Astrocyte (in vitro differentiated cells and primary cell): ENCODE data around the gene GALNT17. TPM values are rescaled to one million over a fixed set of nuclear protein-coding genes. Genes with fewer than 3 reads are reported as not detected.

Experiments used
- DNase-seq: peaks from one replicate; pipeline ENCODE4 v3.0.0-alpha.2; 2010; ENCODE audit warnings: low read depth
- FAIRE-seq: peaks from 2 replicates; lab custom pipeline; 2011; peaks lifted over from hg19 to GRCh38; lab: Jason Lieb, UNC
- H2AFZ ChIP-seq: 2 replicates; pipeline ENCODE4 v1.6.0; 2012; ENCODE audit warnings: low read depth, low read length, inconsistent platforms
- H3K27ac ChIP-seq: 2 replicates; pipeline ENCODE4 v1.5.1; 2011; ENCODE audit warnings: low read depth, low read length, inconsistent platforms
- H3K27me3 ChIP-seq: 2 replicates; pipeline ENCODE4 v1.6.0; 2011; ENCODE audit warnings: low read length, inconsistent platforms; ENCODE audit not compliant: insufficient read depth
- H3K36me3 ChIP-seq: 2 replicates; pipeline ENCODE4 v1.5.1; 2011; ENCODE audit warnings: low read length, inconsistent platforms; ENCODE audit not compliant: insufficient read depth
- H3K4me1 ChIP-seq: 2 replicates; pipeline ENCODE4 v1.5.1; 2011; ENCODE audit warnings: low read length, inconsistent platforms; ENCODE audit not compliant: insufficient read depth
- H3K4me2 ChIP-seq: 2 replicates; pipeline ENCODE4 v1.6.0; 2012; ENCODE audit warnings: low read length, inconsistent platforms
- H3K4me3 ChIP-seq: 2 replicates; pipeline ENCODE4 v1.5.1; 2011; ENCODE audit warnings: low read depth, mild to moderate bottlenecking, low read length, inconsistent platforms; ENCODE audit not compliant: insufficient read depth
- H3K79me2 ChIP-seq: 2 replicates; pipeline ENCODE4 v1.6.0; 2012; ENCODE audit warnings: mild to moderate bottlenecking, low read length, inconsistent platforms; ENCODE audit not compliant: insufficient read depth
- H3K9ac ChIP-seq: 2 replicates; pipeline ENCODE4 v1.6.0; 2012; ENCODE audit warnings: mild to moderate bottlenecking, low read length, inconsistent platforms
- H3K9me3 ChIP-seq: 2 replicates; pipeline ENCODE4 v1.5.1; 2012; ENCODE audit warnings: low read depth, mild to moderate bottlenecking, low read length, inconsistent platforms; ENCODE audit not compliant: insufficient read depth
- H4K20me1 ChIP-seq: 2 replicates; pipeline ENCODE4 v1.6.0; 2012; ENCODE audit warnings: low read length, inconsistent platforms; ENCODE audit not compliant: insufficient read depth
- H3K27ac Mint-ChIP-seq: one replicate; pipeline ENCODE4 v1.8.0; 2021; ENCODE audit warnings: mild to moderate bottlenecking, mixed read lengths; ENCODE audit not compliant: unreplicated experiment
- H3K27me3 Mint-ChIP-seq: one replicate; pipeline ENCODE4 v1.8.0; 2021; ENCODE audit warnings: low read depth, mixed read lengths; ENCODE audit not compliant: unreplicated experiment
- H3K36me3 Mint-ChIP-seq: one replicate; pipeline ENCODE4 v1.8.0; 2021; ENCODE audit warnings: low read depth, mixed read lengths; ENCODE audit not compliant: unreplicated experiment
- H3K4me1 Mint-ChIP-seq: one replicate; pipeline ENCODE4 v1.8.0; 2021; ENCODE audit warnings: low read depth, mixed read lengths; ENCODE audit not compliant: unreplicated experiment
- H3K4me3 Mint-ChIP-seq: one replicate; pipeline ENCODE4 v1.8.0; 2021; ENCODE audit warnings: mild to moderate bottlenecking, moderate library complexity, mixed read lengths; ENCODE audit not compliant: unreplicated experiment
- H3K9me3 Mint-ChIP-seq: one replicate; pipeline ENCODE4 v1.8.0; 2021; ENCODE audit warnings: mild to moderate bottlenecking, mixed read lengths; ENCODE audit not compliant: unreplicated experiment
- CTCF ChIP-seq: IDR thresholded peaks from 2 replicates; pipeline ENCODE4 v1.5.1; 2011; ENCODE audit warnings: low read depth, mild to moderate bottlenecking, inconsistent platforms, low read length, moderate library complexity; ENCODE audit not compliant: insufficient read depth
- EZH2 ChIP-seq: IDR thresholded peaks from 2 replicates; pipeline ENCODE4 v1.6.1; 2012; ENCODE audit warnings: mild to moderate bottlenecking, low read length, inconsistent platforms; ENCODE audit not compliant: insufficient read depth
- total RNA-seq: library from RNA; stranded (reverse); gene quantifications from 2 replicates; pipeline ENCODE4 v1.2.1, GENCODE V29; 2021

Gene GALNT17
- total RNA-seq, 1 donor from 2014 or later: 7.8 TPM

- Histone ChIP-seq H2AFZ (no peak overlapping the region), H3K36me3 (no peaks in the 10 kb centered on the region), H3K4me2 (no peak overlapping the region), H3K4me3 (no peak overlapping the region), H3K9ac (no peak overlapping the region), H4K20me1 (no peaks in the 10 kb centered on the region), H3K27me3 (no peaks in the 10 kb centered on the region), H3K79me2 (no peaks in the 10 kb centered on the region), H3K27ac (no peak overlapping the region), H3K4me1 (no peaks in the 10 kb centered on the region), H3K9me3 (no peaks in the 10 kb centered on the region)
- TF ChIP-seq CTCF: no peak
- TF ChIP-seq EZH2: no peak
- Mint-ChIP-seq H3K27ac (peak overlapping the region; percentile 26), H3K4me3 (no peak overlapping the region), H3K9me3 (peaks cover 5% of the 10 kb centered on the region), H3K4me1 (peaks cover 9% of the 10 kb centered on the region), H3K36me3 (no peaks in the 10 kb centered on the region), H3K27me3 (no peaks in the 10 kb centered on the region)
- DNase-seq: no peak
- no peak for FAIRE-seq
Measured at GRCh38 chr7:71547426-71547825, 415.5 kb downstream of the GALNT17 start.

DNA sequence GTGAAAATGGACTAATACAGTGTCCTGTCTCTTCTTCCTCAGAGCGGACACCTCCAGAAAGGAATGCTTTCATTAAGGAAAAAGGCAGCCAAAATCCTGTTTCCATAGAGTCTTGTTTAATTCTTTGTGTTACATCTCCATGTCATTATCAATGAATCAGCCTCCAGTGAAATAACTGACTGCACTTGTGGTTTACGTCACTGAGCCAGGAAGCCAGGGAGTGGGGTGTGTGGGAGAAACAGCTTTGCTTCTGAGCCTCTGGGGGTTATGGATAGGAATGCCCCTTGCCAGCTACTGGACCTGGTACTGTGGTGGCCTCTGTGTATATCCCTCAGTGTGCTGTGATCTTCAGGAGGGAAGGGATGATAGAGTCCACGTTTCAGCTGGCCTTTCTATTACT lies 416.8 kb downstream of the GALNT17 start:
- H3K79me2 ChIP-seq: no peaks in the 10 kb centered on the region
- peaks cover 5% of the 10 kb centered on the region for H3K9me3 Mint-ChIP-seq
- H3K4me3 ChIP-seq: no peak overlapping the region
- H3K27me3 Mint-ChIP-seq: no peaks in the 10 kb centered on the region
- TF ChIP-seq EZH2: no peak
- TF ChIP-seq CTCF: no peak
- H3K4me2 ChIP-seq: peak overlapping the region; percentile 9
- H3K4me1 Mint-ChIP-seq: peaks cover 9% of the 10 kb centered on the region
- no peak overlapping the region for H3K9ac ChIP-seq
- no peaks in the 10 kb centered on the region for H3K36me3 ChIP-seq
- no peaks in the 10 kb centered on the region for H3K4me1 ChIP-seq
- no peak overlapping the region for H3K4me3 Mint-ChIP-seq
- no peaks in the 10 kb centered on the region for H3K27me3 ChIP-seq
- H3K27ac ChIP-seq: peak overlapping the region; percentile 33
- peak overlapping the region; percentile 75 for H3K27ac Mint-ChIP-seq
- no peaks in the 10 kb centered on the region for H3K36me3 Mint-ChIP-seq
- H4K20me1 ChIP-seq: no peaks in the 10 kb centered on the region
- FAIRE-seq: no peak
- H3K9me3 ChIP-seq: no peaks in the 10 kb centered on the region
- peak overlapping the region; percentile 61 for H2AFZ ChIP-seq
- peak; percentile 44 for DNase-seq

- no peak for DNase-seq
- TF ChIP-seq CTCF: no peak
- no peak for TF ChIP-seq EZH2
- H3K4me3 ChIP-seq: no peak overlapping the region
- H3K4me3 Mint-ChIP-seq: no peak overlapping the region
- no peaks in the 10 kb centered on the region for H3K4me1 ChIP-seq
- no peak overlapping the region for H3K27ac ChIP-seq
- H3K79me2 ChIP-seq: no peaks in the 10 kb centered on the region
- H4K20me1 ChIP-seq: no peaks in the 10 kb centered on the region
- H2AFZ ChIP-seq: no peak overlapping the region
- H3K9ac ChIP-seq: no peak overlapping the region
- H3K4me2 ChIP-seq: no peak overlapping the region
- no peaks in the 10 kb centered on the region for H3K9me3 ChIP-seq
- peaks cover 2% of the 10 kb centered on the region for H3K27me3 Mint-ChIP-seq
- H3K27ac Mint-ChIP-seq: no peak overlapping the region
- peaks cover 11% of the 10 kb centered on the region for H3K4me1 Mint-ChIP-seq
- H3K9me3 Mint-ChIP-seq: peaks cover 5% of the 10 kb centered on the region
- H3K27me3 ChIP-seq: no peaks in the 10 kb centered on the region
- no peaks in the 10 kb centered on the region for H3K36me3 Mint-ChIP-seq
- H3K36me3 ChIP-seq: no peaks in the 10 kb centered on the region
- no peak for FAIRE-seq
Measured at GRCh38 chr7:71553306-71553705, 421.4 kb downstream of the GALNT17 start.
